Measurements from ENCODE around the gene NPHP4.

DNA sequence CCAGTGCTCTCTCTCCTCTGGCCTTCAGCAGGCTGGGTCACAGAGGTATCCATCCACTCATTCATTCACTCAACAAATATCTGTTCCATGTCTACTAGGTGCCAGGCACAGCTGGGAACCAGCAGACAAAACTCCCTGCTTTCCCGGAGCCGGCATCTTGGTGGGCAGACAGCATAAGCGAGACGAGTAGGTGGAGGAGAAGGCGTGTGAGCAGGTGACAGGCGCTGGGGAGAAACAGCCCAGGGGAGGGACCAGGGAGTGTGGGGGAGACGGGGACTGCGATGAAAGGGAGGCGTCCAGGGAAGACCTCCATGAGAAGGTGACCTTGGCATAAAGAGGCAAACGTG, 42.5 kb upstream of the NPHP4 start:
- TF ChIP-seq EZH2 (IDR thresholded peaks at IDR 0.05; ENCODE audit: borderline replicate concordance, low read length) = no peak
- TF ChIP-seq CTCF (IDR thresholded peaks at IDR 0.05; ENCODE audit: low read length) = no peak; the same call in 1 of the 2 replicates

Measured in OCI-LY1 (cell line).